ENCODE results near the gene INAFM2.

Gene INAFM2

DNA sequence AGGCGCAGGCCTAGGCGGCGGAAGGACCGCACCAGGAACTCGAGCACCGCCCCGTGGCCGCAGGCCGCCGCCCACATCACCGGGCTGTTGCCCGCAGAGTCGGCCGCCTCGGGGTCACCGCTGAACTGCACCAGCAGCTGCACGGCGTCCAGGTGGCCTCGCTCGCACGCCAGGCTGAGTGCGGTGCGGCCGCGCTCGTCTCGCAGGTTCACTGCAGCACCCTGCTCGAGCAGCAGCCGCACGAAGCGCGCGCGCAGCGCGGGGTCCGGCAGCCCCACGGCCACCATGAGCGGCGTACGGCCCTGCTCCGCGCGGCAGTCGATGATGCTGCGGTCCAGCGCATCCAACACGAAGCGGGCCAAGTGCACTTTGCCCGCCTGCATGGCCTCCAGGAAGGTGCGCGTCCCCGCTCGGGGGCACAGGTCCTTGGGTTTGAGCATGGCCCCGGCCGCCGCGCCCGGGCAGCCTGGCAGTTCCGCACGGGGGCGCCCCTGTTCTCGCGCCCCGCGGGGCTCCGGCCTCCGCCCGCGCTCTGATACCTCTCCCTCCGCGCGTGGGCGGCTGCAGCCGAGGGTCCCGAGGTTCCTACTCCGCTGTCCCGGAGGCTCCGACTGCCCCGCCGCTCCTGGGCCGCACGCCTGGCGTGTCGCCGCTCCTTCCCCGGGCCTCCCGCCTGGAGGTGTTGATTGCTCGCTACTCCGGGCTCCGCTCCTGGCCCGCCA, 41.2 kb upstream of the INAFM2 start:
- DNase-seq (ENCODE audit: extremely low spot score): peak; percentile 50
- POLR2A ChIA-PET: no interaction called here

DNA sequence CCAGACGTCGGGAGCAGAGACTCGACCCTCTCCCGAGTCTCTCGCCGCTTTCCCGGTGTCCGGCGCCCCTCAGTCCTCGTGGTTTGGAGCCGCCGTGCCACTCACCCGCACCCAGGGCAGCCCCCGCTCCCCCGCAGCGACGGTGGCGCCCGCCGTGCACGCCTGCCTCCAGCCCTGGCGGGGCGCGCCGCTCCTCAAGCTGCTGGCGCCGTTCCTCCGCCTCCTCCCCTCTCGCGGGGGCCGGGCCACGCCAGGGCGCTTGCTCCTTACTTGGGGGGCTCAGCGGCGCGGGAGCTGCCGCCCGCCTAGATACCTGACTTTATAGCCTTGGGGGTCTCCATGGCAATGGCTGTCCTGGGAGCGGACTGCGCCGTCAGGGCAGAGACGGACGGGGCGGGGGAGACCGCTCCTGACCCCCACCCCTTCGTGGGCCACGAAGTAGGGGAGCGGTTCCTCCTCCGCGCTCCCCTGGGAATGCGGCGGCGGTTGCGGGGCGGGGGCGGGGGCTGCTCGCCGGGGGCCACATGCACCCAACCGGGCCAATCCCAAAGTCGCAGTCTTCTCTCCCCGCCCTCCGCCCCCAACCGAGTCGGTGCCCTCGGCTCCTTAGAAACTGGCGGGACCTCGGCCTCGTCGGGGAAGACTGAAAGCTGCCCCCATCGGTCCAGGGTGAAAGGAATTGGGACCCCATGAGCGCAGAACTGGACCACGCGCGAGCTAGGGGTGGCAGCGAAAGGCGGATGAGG, 40.5 kb upstream of the INAFM2 start, which contains the start of gene ANKRD63:
Gene ANKRD63 (minus strand): TSS at position 196 of the 746 bp plus-strand sequence. CDS start 478 bp downstream, outside the sequence.
- CTCF ChIA-PET: interaction anchor here (1.2 to 1.4 kb wide), 2 partner anchors 8 to 30 kb away, joined by 3 to 4 read pairs; no protein-coding TSS in a partner anchor
- DNase-seq (ENCODE audit: extremely low spot score): peak; percentile 49
- POLR2A ChIA-PET: no interaction called here
- no peak for TF ChIP-seq BHLHE40 (IDR thresholded peaks at IDR 0.05; ENCODE audit: borderline replicate concordance)
- TF ChIP-seq FOXA1 (IDR thresholded peaks at IDR 0.05): no peak
- TF ChIP-seq CTBP1 (IDR thresholded peaks at IDR 0.05; ENCODE audit: borderline replicate concordance): no peak
- no peak for TF ChIP-seq ARNT (IDR thresholded peaks at IDR 0.05)
- TF ChIP-seq LEF1 (IDR thresholded peaks at IDR 0.05; ENCODE audit: borderline replicate concordance): no peak
- no peak for TF ChIP-seq FOXK2 (IDR thresholded peaks at IDR 0.05)
- TF ChIP-seq TARDBP (IDR thresholded peaks at IDR 0.05): no peak
- no peak for TF ChIP-seq L3MBTL2 (conservative IDR thresholded peaks at IDR 0.05)
- no peak for TF ChIP-seq SUZ12 (IDR thresholded peaks at IDR 0.05)

More for the DNA sequence above, 41.2 kb upstream of the INAFM2 start:
- CTCF ChIA-PET: interaction anchor here (0.5 to 1.0 kb wide), 2 partner anchors 35 to 65 kb away, joined by 3 read pairs; no protein-coding TSS in a partner anchor
- TF ChIP-seq ARNT (IDR thresholded peaks at IDR 0.05) (no peak), L3MBTL2 (conservative IDR thresholded peaks at IDR 0.05) (peak; percentile 48; the same call in 1 of the 2 replicates)

DNA sequence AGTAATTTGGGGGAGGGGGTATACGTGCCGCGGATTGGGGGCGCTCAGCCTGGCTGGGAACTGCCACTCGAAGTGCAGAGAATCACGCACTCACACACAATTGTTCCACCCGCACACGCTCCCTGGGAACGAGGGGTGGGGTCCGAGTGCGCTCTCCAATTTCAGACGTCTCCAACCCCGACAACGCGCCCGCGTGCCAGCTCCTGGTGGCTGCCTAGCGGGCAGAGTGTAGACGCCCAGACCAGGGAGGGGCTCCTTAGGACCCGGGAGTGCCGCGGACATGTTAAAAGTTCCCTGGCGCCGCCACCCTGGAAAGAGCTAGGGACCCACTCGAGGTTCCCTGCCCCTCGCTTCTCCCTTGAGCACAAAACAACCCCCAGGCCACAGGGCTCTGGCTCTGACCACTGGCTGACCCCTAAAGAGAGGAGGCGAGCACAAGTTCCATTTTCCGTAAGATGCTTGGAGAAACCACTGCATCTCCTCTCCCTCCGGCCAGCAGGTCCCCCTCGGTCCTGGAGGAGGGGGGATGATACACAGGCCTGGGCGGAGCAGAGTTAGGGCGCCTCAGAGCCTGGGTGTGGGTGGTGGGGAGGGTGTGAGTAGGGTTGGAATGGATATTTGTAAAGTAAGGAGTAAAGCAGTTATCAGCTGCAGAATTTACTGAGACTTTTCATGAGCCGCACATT, 39.7 kb upstream of the INAFM2 start:
- CTCF ChIA-PET: interaction anchor here (1.2 to 1.4 kb wide), 2 partner anchors 9 to 29 kb away, joined by 3 to 4 read pairs; no protein-coding TSS in a partner anchor
- DNase-seq (ENCODE audit: extremely low spot score): no peak
- POLR2A ChIA-PET: no interaction called here

DNA sequence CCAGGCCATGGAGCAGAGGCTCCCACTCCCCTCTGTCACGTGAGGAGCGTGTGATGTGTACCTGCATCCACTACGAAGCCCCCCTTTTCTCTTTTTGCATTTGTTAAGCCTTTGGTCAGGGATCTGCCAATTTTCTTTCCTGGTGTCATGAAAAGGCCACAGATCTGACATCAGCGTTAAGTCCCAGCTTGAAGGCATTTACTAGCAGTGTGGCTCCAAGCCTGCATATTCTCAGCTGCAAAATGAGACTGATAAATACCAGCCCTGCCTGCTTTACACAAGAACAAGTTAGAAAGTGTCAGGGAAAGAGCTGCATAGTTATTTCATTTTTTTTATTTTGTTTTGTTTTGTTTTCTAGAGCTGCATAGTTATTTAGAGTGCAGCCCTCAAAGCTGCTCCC, 38.3 kb upstream of the INAFM2 start:
- TF ChIP-seq BHLHE40 (IDR thresholded peaks at IDR 0.05; ENCODE audit: borderline replicate concordance): no peak
- no peak for TF ChIP-seq ARNT (IDR thresholded peaks at IDR 0.05)
- TF ChIP-seq FOXA1 (IDR thresholded peaks at IDR 0.05): no peak
- TF ChIP-seq SUZ12 (IDR thresholded peaks at IDR 0.05): no peak
- TF ChIP-seq ELF4 (IDR thresholded peaks at IDR 0.05): no peak
- TF ChIP-seq ZNF384 (IDR thresholded peaks at IDR 0.05): no peak
- TF ChIP-seq TARDBP (IDR thresholded peaks at IDR 0.05): no peak
- no peak for TF ChIP-seq FOXK2 (IDR thresholded peaks at IDR 0.05)
- no peak for TF ChIP-seq LEF1 (IDR thresholded peaks at IDR 0.05; ENCODE audit: borderline replicate concordance)
- TF ChIP-seq CTBP1 (IDR thresholded peaks at IDR 0.05; ENCODE audit: borderline replicate concordance): no peak
- no peak for TF ChIP-seq L3MBTL2 (conservative IDR thresholded peaks at IDR 0.05)
- no peak for TF ChIP-seq NFRKB (IDR thresholded peaks at IDR 0.05)
- TF ChIP-seq, protein P1, sequence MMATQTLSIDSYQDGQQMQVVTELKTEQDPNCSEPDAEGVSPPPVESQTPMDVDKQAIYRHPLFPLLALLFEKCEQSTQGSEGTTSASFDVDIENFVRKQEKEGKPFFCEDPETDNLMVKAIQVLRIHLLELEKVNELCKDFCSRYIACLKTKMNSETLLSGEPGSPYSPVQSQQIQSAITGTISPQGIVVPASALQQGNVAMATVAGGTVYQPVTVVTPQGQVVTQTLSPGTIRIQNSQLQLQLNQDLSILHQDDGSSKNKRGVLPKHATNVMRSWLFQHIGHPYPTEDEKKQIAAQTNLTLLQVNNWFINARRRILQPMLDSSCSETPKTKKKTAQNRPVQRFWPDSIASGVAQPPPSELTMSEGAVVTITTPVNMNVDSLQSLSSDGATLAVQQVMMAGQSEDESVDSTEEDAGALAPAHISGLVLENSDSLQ (IDR thresholded peaks at IDR 0.05): no peak
- TF ChIP-seq FOXM1 (IDR thresholded peaks at IDR 0.05; ENCODE audit: borderline replicate concordance): no peak
- no peak for TF ChIP-seq HDGF (IDR thresholded peaks at IDR 0.05; ENCODE audit: borderline replicate concordance)
- no peak for TF ChIP-seq SP1 (IDR thresholded peaks at IDR 0.05)
- DNase-seq (ENCODE audit: extremely low spot score): no peak
- POLR2A ChIA-PET: interaction anchor here (1.0 kb wide), 1 partner anchor 284 kb away, joined by 3 read pairs; the partner anchor contains the start of gene RPUSD2
- CTCF ChIA-PET: interaction anchor here (0.6 to 2.4 kb wide), 7 partner anchors 10 to 68 kb away, joined by 3 to 9 read pairs (median 5); partner anchors contain the start of genes INAFM2 and PLCB2

More for the DNA sequence above, 39.7 kb upstream of the INAFM2 start:
- no peak for TF ChIP-seq TARDBP (IDR thresholded peaks at IDR 0.05)
- no peak for TF ChIP-seq SUZ12 (IDR thresholded peaks at IDR 0.05)
- no peak for TF ChIP-seq NFRKB (IDR thresholded peaks at IDR 0.05)
- no peak for TF ChIP-seq L3MBTL2 (conservative IDR thresholded peaks at IDR 0.05)
- no peak for TF ChIP-seq FOXM1 (IDR thresholded peaks at IDR 0.05; ENCODE audit: borderline replicate concordance)
- no peak for TF ChIP-seq ARNT (IDR thresholded peaks at IDR 0.05)
- no peak for TF ChIP-seq ZNF384 (IDR thresholded peaks at IDR 0.05)
- TF ChIP-seq HDGF (IDR thresholded peaks at IDR 0.05; ENCODE audit: borderline replicate concordance): no peak
- no peak for TF ChIP-seq FOXA1 (IDR thresholded peaks at IDR 0.05)

DNA sequence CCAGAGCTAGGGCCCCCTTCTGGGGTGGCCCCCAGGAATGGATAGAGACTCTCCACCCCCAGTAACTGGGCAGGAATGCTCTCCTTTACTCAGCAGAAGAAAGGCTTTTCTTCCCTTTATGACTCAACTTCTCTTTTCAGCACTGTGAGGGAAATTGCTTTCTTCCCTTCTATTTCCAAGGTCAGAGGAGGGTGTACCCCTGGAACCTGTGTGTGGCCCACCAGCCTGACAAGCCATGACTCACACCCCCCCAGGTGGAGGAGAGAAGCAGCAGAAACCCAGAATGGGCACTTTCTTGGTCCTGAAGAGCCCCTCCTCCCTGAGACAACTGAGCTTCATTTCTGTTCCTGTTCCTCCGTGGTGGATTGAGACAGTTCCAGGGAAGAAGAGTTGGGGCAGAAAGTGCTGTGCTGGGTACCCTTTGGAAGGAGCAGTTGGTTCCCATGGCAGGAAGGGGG, 37.9 kb upstream of the INAFM2 start:
- CTCF ChIA-PET: interaction anchor here (0.6 to 2.4 kb wide), 7 partner anchors 11 to 69 kb away, joined by 3 to 9 read pairs (median 5); partner anchors contain the start of genes INAFM2 and PLCB2

DNA sequence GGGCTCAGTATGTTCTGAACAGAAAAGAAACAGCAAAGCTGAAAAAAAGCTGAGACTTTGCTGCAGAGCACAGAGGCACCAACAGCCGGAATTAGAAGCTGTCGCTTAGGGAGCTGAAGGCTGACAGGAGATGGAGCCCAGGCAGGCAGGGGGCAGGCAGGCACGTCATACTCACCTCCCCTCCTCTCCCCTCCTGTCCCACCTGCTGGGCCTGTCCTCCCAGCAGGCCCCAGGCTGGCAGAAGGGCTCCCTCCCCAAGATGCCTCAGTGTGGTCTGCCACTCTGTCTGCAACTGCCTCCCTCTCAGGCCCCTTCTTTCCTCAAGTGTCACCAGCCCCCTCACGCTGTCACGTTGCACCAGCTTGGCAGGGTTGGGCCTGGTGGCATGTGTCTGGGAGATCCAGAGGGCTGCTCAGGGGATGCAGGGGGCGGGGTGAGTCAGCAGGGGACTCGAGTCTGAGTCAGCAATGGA, 37.4 kb upstream of the INAFM2 start:
- no peak for DNase-seq (ENCODE audit: extremely low spot score)
- TF ChIP-seq CTBP1 (IDR thresholded peaks at IDR 0.05; ENCODE audit: borderline replicate concordance) (no peak), SUZ12 (IDR thresholded peaks at IDR 0.05) (no peak), LEF1 (IDR thresholded peaks at IDR 0.05; ENCODE audit: borderline replicate concordance) (no peak), ELF4 (IDR thresholded peaks at IDR 0.05) (no peak), FOXK2 (IDR thresholded peaks at IDR 0.05) (no peak), ZNF384 (IDR thresholded peaks at IDR 0.05) (no peak), FOXM1 (IDR thresholded peaks at IDR 0.05; ENCODE audit: borderline replicate concordance) (no peak), BHLHE40 (IDR thresholded peaks at IDR 0.05; ENCODE audit: borderline replicate concordance) (no peak), HDGF (IDR thresholded peaks at IDR 0.05; ENCODE audit: borderline replicate concordance) (no peak), TARDBP (IDR thresholded peaks at IDR 0.05) (no peak), L3MBTL2 (conservative IDR thresholded peaks at IDR 0.05) (no peak), SP1 (IDR thresholded peaks at IDR 0.05) (no peak), FOXA1 (IDR thresholded peaks at IDR 0.05) (no peak), ARNT (IDR thresholded peaks at IDR 0.05) (no peak), NFRKB (IDR thresholded peaks at IDR 0.05) (no peak)
- TF ChIP-seq, protein P1 (IDR thresholded peaks at IDR 0.05): no peak
- ChIA-PET CTCF (interaction anchor here (0.8 to 2.4 kb wide), 5 partner anchors 11 to 53 kb away, joined by 3 to 9 read pairs (median 5); partner anchors contain the start of genes INAFM2 and PLCB2), POLR2A (no interaction called here)

More for the DNA sequence above, 37.9 kb upstream of the INAFM2 start:
- POLR2A ChIA-PET: interaction anchor here (1.0 kb wide), 1 partner anchor 284 kb away, joined by 3 read pairs; the partner anchor contains the start of gene RPUSD2
- DNase-seq (ENCODE audit: extremely low spot score): no peak
- no peak for TF ChIP-seq L3MBTL2 (conservative IDR thresholded peaks at IDR 0.05)
- TF ChIP-seq TARDBP (IDR thresholded peaks at IDR 0.05): no peak
- no peak for TF ChIP-seq ELF4 (IDR thresholded peaks at IDR 0.05)
- TF ChIP-seq NFRKB (IDR thresholded peaks at IDR 0.05): no peak
- TF ChIP-seq HDGF (IDR thresholded peaks at IDR 0.05; ENCODE audit: borderline replicate concordance): no peak
- TF ChIP-seq FOXA1 (IDR thresholded peaks at IDR 0.05): no peak
- TF ChIP-seq BHLHE40 (IDR thresholded peaks at IDR 0.05; ENCODE audit: borderline replicate concordance): no peak

Measured in HEK293T (cell line).